ENCODE results near the gene PIP5K1A.
"Not testable (repeated sequence)": the region's sequence is repeated elsewhere in the genome, so short reads cannot be mapped to it uniquely, and the experiment has no call there.

PIP5K1A gene

DNA sequence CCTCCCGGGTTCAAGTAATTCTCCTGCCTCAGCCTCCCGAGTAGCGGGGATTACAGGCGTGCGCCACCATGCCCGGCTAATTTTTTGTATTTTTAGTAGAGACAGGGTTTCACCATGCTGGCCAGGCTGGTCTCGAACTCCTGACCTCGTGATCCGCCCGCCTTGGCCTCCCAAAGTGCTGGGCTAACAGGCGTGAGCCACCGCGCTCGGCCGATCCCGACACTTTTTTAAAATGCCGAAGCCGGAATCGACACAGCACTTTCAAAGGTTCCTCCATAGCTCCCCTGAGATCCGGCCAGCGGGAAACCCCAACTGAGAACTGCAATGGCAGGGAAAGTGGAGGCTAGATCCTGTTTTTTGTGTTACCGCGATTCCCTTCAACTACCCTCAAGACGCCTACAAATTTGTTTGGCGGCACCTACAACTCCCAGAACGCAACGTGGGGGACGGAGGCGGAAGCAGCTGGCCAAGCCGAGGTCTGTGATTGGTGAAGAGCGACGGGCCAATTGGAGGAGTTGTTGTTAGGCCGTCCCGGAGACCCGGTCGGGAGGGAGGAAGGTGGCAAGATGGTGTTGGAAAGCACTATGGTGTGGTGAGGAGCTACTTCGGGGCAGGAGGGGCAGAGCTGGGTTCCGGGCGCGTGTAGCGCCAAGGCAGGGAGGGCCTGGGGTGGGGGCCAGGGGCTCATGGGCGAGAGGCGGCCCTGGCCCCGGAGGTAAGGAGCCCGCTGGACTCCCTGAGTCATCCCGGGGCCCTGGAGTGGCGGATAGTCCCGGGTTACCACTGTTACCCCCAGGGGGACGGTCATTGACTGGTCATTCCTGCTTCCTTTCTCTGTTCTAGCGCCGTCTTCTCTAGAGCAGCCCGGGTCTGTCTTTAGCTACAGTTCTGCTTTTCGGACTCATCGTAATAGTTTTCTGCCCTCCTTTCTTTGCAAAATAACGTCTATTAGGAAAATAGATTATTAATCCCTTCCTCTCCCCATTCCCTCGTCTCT, 56.2 kb downstream of the PIP5K1A start, which contains the start of gene PSMD4:
Gene PSMD4, plus strand, starts transcription at position 518 of the 997 bp plus-strand sequence. Its CDS starts 49 bp downstream, at position 567.
- peak; percentile 96 for DNase-seq (ENCODE audit: low spot score)

DNA sequence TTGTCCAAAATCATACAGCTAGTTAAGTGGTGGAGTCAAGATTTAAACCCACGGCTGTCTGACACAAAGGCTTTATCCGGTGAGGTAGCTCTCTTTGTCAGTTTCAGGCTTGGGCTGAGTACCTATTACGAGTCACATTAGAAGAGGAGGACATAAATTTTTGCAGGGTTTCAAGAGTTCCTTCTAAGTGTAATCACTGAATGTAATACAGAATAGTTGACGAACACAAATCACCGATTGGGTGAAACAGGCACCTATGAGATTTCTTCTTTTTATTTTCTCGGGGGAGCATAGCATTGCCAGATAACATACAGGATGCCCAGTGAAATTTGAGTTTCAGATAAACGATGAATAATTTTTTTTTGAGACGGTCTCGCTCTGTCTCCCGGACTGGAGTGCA, 57.0 kb downstream of the PIP5K1A start:
- no peak for DNase-seq (ENCODE audit: low spot score)

DNA sequence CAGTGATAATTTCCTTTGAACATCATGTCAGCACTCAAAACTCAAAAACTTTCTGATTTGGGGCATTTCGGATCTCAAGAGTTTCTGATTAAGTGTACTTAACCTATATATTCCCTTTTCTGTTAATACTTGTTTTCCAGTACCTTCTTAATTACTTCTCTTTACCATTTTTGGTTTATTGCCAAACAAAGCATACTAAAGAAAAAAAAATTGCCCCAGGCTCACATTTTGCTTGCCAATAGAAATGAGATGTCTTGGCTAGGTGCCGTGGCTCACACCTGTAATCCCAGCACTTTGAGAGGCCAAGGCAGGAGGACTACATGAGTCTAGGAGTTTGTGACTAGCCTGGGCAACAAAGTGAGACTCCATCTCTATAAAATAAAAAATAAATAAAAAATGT, 61.0 kb downstream of the PIP5K1A start:
- no peak for DNase-seq (ENCODE audit: low spot score)

GRCh38 chr1:151265446-151266236, 67.3 kb downstream of the PIP5K1A start:
- DNase-seq (ENCODE audit: low spot score) = no peak

GRCh38 chr1:151266315-151266714, 68.0 kb downstream of the PIP5K1A start:
- DNase-seq (ENCODE audit: low spot score) = no peak

GRCh38 chr1:151266821-151267220, 68.5 kb downstream of the PIP5K1A start:
- DNase-seq (ENCODE audit: low spot score) = no peak

GRCh38 chr1:151267760-151268159, 69.4 kb downstream of the PIP5K1A start:
- no peak for DNase-seq (ENCODE audit: low spot score)

DNA sequence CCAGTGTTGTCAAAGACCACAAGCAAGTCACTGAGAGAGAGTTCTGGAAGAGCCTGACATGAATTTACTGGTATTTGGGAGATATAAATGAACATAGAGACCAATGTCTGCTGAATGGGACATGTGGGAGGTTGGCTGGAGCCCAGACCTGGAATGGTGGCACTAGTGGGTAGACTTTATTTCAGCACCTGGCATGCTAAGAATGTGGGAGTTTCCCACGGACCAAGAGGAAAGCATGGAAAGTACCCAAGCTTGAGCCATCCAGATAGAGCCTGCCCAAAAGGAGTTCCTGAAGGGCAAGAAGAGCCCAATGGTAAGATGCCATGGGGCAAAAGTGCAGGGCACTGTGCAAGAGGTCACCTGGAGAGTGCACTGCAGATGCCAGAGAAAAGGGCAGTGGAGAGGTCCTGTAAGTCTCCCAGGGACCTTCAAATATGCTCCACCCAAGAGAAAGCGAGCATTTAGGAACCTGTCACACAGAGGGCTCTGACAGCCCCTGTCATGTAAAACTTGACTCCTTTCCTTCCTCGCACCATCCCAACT, 75.6 kb downstream of the PIP5K1A start:
- no peak for DNase-seq (ENCODE audit: low spot score)

GRCh38 chr1:151275341-151275740, 77.0 kb downstream of the PIP5K1A start:
- not testable (repeated sequence) for DNase-seq (ENCODE audit: low spot score)

GRCh38 chr1:151277249-151277648, 78.9 kb downstream of the PIP5K1A start:
- no peak for DNase-seq (ENCODE audit: low spot score)

- peak; percentile 97 for DNase-seq (ENCODE audit: low spot score)
Measured at GRCh38 chr1:151281225-151281968, 83.0 kb downstream of the PIP5K1A start.

DNA sequence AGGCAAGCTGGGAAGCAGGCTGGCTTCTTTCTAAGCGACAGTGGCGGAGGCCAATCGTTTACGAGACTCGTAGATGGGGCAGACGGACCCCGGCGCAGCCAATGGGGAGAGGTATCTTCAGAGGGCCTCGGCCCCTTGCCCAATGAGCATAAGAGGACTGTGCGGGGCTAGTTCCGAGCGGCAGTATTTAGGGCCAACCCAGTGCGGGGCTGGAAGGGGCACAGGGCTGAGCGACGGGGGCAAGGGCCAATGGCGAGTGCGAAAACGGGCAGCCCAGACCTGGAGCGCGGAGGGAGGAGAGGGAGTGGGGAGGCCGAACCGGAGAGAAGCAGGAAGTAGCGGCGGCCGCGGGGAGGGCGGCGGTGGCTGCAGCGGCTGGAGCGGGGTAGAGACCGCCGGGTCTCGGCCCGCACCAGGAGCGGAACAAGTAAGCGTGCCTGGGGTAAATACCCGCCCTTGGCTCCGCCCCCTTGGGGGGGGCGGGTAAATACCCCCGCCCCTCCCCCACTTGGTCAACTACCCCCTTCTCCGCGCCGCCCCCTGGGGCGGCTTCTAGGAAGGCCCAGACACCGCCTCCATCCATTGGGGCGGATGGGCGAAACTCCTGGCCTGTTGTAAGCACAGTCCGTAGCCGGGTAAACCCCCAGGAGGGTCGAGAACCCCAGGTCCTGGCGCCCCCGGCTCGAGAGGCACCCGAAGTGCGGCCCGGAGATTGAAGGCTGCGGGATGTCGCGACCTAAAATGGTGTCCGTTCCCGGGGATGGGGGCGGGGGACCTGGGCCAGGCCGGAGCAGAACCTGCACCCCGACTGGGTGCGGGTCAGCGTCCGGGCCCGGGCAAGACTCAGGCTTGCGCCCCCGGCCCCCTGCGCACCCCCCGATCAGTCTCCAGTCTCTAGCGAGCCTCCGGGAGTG, 83.9 kb downstream of the PIP5K1A start, which contains the start of gene ZNF687:
Gene ZNF687, plus strand, starts transcription at position 331 of the 914 bp plus-strand sequence. CDS start 3,993 bp downstream, outside the sequence.
- peak; percentile 100 for DNase-seq (ENCODE audit: low spot score)

GRCh38 chr1:151282883-151283725, 84.8 kb downstream of the PIP5K1A start:
- DNase-seq (ENCODE audit: low spot score) = no peak

DNA sequence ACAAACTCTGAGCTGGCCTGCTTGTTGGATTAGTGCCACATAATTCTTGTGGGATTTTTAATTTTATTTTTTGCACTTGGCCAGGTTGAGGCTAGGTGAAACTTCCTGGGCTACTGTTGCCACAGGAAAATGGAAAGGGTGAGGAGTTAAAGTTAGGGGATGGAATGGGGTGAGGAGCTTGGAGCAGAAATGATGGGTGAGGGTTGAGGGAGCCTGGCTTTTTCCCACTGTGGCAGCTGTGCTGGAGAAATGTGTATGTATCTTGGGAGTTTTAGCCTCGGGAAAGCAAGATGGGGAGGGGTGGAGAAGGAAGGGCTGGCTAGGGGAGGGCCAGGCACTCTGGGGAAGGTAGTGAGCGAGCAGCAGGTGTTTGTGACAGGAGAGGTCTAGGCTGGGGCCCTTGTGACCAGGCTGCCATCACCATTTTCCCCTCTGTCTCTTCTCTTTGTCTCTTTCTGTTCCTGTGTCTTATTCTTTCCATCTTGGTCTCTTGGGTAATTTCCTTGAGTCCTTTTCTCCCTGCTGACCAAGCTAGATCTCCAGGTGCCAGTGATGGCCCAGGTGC, 85.7 kb downstream of the PIP5K1A start:
- DNase-seq (ENCODE audit: low spot score) = no peak

- DNase-seq (ENCODE audit: low spot score) = no peak
Measured at GRCh38 chr1:151286619-151287340, 88.4 kb downstream of the PIP5K1A start.

- no peak for DNase-seq (ENCODE audit: low spot score)
Measured at GRCh38 chr1:151287341-151287699, 89.0 kb downstream of the PIP5K1A start.

DNA sequence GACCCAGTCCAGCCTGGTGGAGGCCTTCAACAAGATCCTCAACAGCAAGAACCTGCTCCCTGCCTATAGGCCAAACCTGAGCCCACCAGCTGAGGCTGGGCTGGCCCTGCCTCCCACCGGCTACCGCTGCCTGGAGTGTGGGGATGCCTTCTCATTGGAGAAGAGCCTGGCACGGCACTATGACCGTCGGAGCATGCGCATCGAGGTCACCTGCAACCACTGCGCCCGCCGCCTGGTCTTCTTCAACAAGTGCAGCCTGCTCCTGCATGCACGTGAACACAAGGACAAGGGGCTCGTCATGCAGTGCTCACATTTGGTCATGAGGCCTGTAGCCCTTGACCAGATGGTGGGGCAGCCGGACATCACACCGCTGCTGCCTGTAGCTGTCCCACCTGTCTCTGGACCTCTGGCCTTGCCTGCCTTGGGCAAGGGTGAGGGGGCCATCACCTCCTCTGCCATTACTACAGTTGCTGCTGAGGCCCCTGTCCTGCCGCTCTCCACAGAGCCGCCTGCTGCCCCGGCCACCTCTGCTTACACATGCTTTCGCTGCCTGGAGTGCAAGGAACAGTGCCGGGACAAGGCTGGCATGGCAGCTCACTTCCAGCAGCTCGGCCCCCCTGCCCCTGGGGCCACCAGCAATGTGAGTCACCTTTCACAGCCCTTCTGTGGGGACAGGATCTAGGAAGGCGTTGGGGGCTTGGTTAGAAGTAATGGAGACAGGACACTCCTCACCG, 89.6 kb downstream of the PIP5K1A start:
- no peak for DNase-seq (ENCODE audit: low spot score)

DNA sequence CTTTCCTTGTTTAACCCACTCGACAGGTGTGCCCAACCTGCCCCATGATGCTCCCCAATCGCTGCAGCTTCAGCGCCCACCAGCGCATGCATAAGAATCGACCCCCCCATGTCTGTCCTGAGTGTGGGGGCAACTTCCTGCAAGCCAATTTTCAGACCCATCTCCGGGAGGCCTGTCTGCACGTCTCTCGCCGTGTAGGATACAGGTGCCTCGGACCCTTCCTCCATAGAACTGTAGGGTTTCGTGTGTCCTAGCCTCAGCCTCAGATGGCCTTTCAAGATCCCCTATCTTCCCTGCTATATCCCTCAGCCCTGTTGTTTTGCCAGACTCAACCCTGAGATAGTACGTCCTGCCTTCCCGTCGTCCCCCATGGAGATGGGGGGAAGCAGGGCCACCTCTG, 90.2 kb downstream of the PIP5K1A start:
- no peak for DNase-seq (ENCODE audit: low spot score)
